GM21360 (cell line): ENCODE measurements around the gene SOX5.
"Not testable (repeated sequence)": the region's sequence is repeated elsewhere in the genome, so short reads cannot be mapped to it uniquely, and the experiment has no call there.

Source experiments
- ATAC-seq: cut with Tn5 transposase; IDR thresholded peaks from one replicate; pipeline ENCODE4 v1.9.1; 2021; ENCODE audit warnings: mild to moderate bottlenecking, moderate library complexity; ENCODE audit not compliant: unreplicated experiment

The SOX5 gene

DNA sequence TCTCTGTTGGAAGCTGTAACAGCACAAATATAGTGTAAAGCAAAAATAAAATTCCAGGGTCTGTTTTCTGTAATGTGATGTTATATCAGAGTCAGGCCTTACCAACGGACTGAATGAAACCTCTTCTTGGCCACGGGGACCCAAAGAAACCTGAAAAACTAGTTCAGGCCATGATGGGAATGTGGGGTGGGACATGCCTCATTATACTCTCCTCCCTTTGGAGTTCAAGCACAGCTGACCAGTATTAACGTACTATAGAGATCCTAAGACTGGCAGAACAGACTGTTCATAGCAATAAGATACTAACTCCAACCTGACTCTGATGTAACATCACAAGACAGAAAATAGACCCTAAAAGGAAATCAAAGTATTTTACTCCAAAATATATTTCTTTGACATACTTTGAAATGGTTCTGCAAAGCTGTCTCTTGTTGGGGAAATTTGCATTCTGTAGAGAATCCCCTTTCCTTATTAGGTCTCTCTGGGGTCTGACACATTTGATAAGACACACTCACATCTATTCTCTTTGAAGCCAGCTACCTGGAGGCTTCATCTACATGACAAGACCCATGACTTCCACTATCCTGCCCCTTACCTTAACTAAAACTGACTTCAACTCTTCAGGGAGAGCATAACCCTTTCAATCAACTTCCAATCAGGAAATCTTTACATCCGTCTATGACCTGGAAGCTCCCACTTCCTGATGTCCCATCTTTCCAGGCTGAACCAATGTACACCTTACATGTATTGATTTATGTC, 444.6 kb downstream of the SOX5 start:
- no peak for ATAC-seq

DNA sequence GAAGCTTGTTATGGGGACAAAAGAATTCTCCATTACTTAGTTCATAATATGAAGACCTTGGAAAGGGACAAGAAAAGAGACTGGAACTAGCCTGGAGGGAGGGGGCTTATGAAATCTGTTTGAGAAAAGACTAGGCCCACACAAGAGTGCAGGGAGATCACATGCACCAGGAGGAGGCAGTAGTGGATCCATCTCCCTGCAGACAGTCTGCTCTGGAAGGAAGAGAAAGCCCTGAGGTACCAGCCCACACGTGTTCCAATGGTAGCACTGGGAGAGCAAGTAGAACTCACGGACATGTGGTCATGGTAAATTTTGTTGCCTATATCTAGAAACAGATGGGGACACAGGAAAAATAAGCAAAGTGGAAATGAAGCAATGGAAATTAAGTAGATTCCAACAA, 445.4 kb downstream of the SOX5 start:
- no peak for ATAC-seq

DNA sequence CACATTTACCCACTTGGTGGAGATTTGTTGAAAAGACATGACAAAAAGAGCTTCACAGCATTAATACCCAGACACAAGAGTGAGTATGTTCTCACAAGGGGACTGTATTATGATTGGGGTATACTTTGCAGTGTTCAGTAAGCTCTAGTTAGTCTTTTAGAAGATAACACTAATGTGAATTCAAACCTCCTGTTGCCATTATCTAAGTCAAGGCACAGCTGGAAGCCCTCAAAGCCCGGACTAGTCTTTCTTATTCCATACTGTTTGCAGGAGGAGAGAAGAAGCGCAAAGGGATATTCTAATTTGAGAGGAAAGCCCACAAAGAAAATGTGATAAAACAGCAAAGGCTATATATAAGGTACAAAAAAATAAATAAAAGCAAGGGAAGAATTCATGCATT, 445.9 kb downstream of the SOX5 start:
- ATAC-seq, result no peak

DNA sequence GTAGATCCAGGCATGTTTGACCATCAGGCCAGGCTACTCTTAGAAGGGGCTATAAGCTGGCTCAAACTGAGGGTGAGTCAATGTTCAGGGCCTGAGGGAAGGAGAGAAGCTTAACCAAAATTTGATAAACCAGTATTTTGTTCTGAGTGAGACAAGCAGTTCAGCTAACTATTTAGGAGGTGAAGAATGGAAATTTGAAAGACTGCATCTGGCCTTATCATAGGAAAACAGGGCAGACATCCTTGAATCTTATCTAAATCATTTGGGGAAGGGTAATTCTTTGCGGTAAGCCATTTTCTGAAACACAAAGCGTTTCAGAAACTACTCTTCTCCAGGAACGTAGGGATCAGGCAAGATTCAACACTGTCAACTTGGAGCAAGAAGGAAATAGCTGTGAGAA, 447.2 kb downstream of the SOX5 start:
- no peak for ATAC-seq

DNA sequence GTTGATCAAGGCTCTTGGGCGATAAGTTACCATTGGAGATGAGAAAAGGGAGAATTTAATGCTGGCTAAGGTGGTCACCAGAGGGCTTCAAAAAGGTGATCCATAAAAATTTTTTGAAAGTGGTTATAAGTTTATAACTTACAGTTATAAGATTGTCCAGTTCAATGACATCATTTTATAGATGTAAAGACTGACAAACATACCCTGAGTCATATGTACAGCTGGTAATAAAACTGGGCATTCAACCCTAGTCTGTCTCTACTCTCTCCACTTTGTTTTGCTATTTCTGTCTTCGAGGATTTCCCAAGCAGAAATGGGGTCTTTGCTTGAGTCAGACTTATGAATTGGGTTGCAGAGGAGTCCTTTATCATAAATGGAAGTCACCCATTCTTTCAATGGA, 454.0 kb downstream of the SOX5 start:
- no peak for ATAC-seq

DNA sequence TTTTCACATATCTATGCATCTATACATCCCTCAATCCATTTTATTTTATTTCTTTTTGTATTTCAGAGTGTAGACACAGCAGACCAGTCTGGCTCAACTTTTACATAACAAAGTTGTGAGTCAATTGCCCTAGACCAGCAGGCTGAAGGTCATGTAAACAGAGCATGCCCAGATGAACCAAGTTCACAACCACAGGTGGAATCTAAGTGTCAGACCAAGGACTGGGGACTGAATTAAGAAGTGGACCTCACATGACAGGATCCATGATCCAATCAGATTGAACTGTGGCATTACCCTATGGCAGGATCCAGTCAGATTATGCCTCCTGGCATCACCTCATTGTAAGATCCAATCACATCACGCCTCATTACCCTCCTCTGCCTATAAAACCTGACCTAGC, 455.8 kb downstream of the SOX5 start:
- no peak for ATAC-seq

DNA sequence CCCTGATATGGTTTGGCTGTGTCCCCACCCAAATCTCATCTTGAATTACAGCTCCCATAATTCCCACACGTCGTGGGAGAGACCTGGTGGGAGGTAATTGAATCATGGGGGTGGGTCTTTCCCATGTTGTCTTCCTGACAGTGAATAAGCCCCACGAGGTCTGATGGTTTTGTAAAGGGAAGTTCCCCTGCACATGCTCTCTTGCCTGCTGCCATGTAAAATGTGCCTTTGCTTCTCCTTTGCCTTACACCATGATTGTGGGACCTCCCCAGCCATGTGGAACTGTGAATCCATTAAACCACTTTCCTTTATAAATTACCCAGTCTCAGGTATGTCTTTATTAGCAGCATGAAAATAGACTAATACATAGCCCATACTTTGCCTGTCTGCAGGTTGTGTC, 458.4 kb downstream of the SOX5 start:
- not testable (repeated sequence) for ATAC-seq

DNA sequence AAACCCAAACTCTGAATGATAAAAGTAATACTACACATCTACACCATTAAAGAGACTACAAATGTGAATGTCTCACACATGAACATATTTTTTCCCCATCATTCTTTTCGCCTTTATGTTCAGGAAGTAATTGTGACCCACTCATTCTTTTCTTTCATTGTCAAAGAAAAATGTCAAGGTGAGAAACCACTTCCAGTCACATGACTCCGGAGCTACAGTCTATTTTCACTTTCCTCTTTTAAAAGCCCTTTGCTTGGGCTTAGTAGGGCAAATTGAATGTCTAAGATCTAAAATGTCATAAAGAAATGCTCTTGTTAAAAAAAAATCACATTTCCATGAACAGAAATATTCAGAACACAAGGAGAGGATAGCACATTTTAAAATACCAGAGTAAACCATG, 461.3 kb downstream of the SOX5 start:
- ATAC-seq, result no peak

DNA sequence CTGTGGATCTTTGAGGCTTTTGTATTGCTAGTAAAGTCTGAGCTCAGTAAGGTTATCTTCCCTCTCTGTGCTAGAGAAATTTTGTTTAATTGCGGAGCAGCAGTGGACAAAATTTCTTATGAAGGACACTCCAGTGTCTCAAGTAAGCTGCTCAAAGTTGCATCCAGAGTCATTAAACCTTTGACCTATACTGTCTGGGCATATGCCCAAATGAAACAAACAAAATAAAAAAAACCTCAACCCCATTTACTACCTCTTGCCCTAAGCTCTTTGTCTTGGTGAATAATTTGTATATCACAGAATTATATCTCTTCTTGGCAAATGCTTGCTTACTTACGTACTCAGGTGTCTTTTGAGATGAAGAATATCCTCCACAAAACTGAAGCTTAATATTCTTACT, 465.2 kb downstream of the SOX5 start:
- ATAC-seq, result no peak

DNA sequence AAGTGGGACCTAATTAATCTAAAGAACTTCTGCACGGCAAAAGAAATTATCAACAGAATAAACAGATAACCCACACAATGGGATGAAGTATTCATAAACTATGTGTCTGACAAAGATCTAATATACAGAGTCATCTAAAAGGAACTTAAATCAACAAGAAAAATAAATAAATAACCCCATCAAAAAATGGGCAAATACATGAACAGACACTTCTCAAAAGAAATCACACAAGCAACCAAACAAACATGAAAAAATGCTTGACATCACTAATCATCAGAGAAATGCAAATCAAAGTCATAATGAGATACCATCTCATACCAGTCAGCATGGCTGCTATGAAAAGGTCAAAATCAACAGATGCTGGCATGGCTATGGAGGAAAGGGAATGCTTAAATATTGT, 466.9 kb downstream of the SOX5 start:
- ATAC-seq, result no peak
